GM12878 (cell line): ENCODE measurements around the gene PPT1. TPM values are rescaled to one million over a fixed set of nuclear protein-coding genes. Genes with fewer than 3 reads are reported as not detected.

Experiments
- ATAC-seq: fragments of 200-7000 bp; cut with Tn5 transposase; 3 replicates; pipeline ENCODE4 v1.9.1; 2020; ENCODE audit warnings: mild to moderate bottlenecking, moderate library complexity
- BruUV-seq: library from RNA; stranded (reverse); fragments of 400-500 nt; replicated peaks from 2 replicates; lab custom pipeline; 2021; lab: Mats Ljungman, UMichigan
- CTCF ChIA-PET: fragments of 300-600 bp; sonication (Branson Sonifier 250); formaldehyde crosslinking; extraction: SDS; loops from one replicate; lab custom pipeline; 2021; ENCODE audit warnings: inconsistent platforms; lab: Yijun Ruan, JAX
- POLR2A ChIA-PET: fragments of 350-600 bp; formaldehyde crosslinking; extraction: SDS; loops from one replicate; lab custom pipeline; 2021; ENCODE audit warnings: inconsistent platforms; lab: Charles Lee
- RAD21 ChIA-PET: fragments of 300-600 bp; sonication (Branson Sonifier 250); formaldehyde crosslinking; loops from one replicate; lab custom pipeline; 2023; ENCODE audit warnings: antibody characterized with exemption; ENCODE audit not compliant: unreplicated experiment; lab: Charles Lee
- SMC1A ChIA-PET: fragments of 300-600 bp; sonication (Branson Sonifier 250); formaldehyde crosslinking; loops from one replicate; lab custom pipeline; 2023; ENCODE audit not compliant: unreplicated experiment, uncharacterized antibody; lab: Charles Lee
- DNase-seq: peaks from one replicate; pipeline ENCODE4 v3.0.0-alpha.2; 2011; ENCODE audit warnings: low read depth, low spot score
- FAIRE-seq: peaks from 3 replicates; lab custom pipeline; 2011; peaks lifted over from hg19 to GRCh38; lab: Jason Lieb, UNC
- H2AFZ ChIP-seq: 2 replicates; pipeline ENCODE4 v1.6.0; 2011; ENCODE audit warnings: low read depth, low read length, control low read depth; ENCODE audit not compliant: control insufficient read depth
- H3K27ac ChIP-seq: 2 replicates; pipeline ENCODE4 v1.5.1; 2011; ENCODE audit warnings: control low read depth; ENCODE audit not compliant: control insufficient read depth, insufficient read depth
- H3K27me3 ChIP-seq, 2 experiments: replicated peaks in 1 of 2; 2 replicates each; pipeline versions ENCODE4 v1.6.0 to v1.6.1; 2011; ENCODE audit warnings: low read length in 1 of 2; ENCODE audit not compliant: control insufficient read depth in 2 of 2, insufficient read depth in 2 of 2
- H3K36me3 ChIP-seq, 2 experiments: 2 replicates each; pipeline ENCODE4 v1.5.1; 2011; ENCODE audit warnings: low read length in 1 of 2; ENCODE audit not compliant: control insufficient read depth in 2 of 2, insufficient read depth in 2 of 2
- H3K4me1 ChIP-seq: 2 replicates; pipeline ENCODE4 v1.6.1; 2011; ENCODE audit warnings: mild to moderate bottlenecking, low read length, moderate library complexity, mixed read lengths; ENCODE audit not compliant: control insufficient read depth, insufficient read depth
- H3K4me2 ChIP-seq: 2 replicates; pipeline ENCODE4 v1.6.0; 2011; ENCODE audit warnings: control low read depth; ENCODE audit not compliant: control insufficient read depth, insufficient read depth
- H3K4me3 ChIP-seq: fragments of 200-600 bp; sonication (generic); 2 replicates; pipeline ENCODE4 v1.5.1; 2016
- H3K79me2 ChIP-seq: 2 replicates; pipeline ENCODE4 v1.6.0; 2011; ENCODE audit warnings: low read length; ENCODE audit not compliant: control insufficient read depth, insufficient read depth
- H3K9ac ChIP-seq: 2 replicates; pipeline ENCODE4 v1.8.0; 2011; ENCODE audit warnings: low read length, control low read depth, mixed read lengths; ENCODE audit not compliant: control insufficient read depth, insufficient read depth
- H3K9me3 ChIP-seq: replicated peaks from 3 replicates; pipeline ENCODE4 v1.5.1; 2011; ENCODE audit warnings: mild to moderate bottlenecking, low read length; ENCODE audit not compliant: control insufficient read depth, insufficient read depth
- H4K20me1 ChIP-seq: 2 replicates; pipeline ENCODE4 v1.6.0; 2011; ENCODE audit not compliant: control insufficient read depth, insufficient read depth
- BRCA1 ChIP-seq: IDR thresholded peaks from 2 replicates; pipeline ENCODE4 v1.6.1; 2011; ENCODE audit warnings: low read depth, low read length, improper control_type of control experiment
- FOS ChIP-seq: IDR thresholded peaks from 3 replicates; pipeline ENCODE4 v1.6.1; 2011; ENCODE audit warnings: borderline replicate concordance; ENCODE audit not compliant: insufficient read length; ENCODE audit errors: extremely low read depth
- FOXK2 ChIP-seq: fragments of 450-650 bp; IDR thresholded peaks from 2 replicates; pipeline ENCODE4 v1.6.1; 2017; ENCODE audit warnings: mild to moderate bottlenecking, moderate library complexity
- KDM1A ChIP-seq: fragments of 200-600 bp; sonication (generic); IDR thresholded peaks from 2 replicates; pipeline ENCODE4 v1.6.1; 2016; ENCODE audit warnings: borderline replicate concordance
- LARP7 ChIP-seq: fragments of 450-650 bp; IDR thresholded peaks from 2 replicates; pipeline ENCODE4 v1.6.1; 2017; ENCODE audit warnings: mild to moderate bottlenecking
- WGBS: methylation state at CpG from one replicate; pipeline ENCODE4 v1.1.6; 2016; ENCODE audit warnings: low lambda C conversion rate; ENCODE audit not compliant: insufficient replicate concordance, insufficient coverage; ENCODE audit errors: missing lambda C conversion rate; 5-methylcytosine and 5-hydroxymethylcytosine counted together
- in situ Hi-C: fragments of 300-500 bp; cut with MboI; formaldehyde crosslinking; loops from 9 replicates; pipeline ENCODE4 v1.14.3; 2018; ENCODE audit warnings: mixed read lengths
- intact Hi-C: fragments of 100-400 bp; cut with micrococcal nuclease; formaldehyde crosslinking; loops from one replicate; pipeline ENCODE4 v1.14.2; 2022; ENCODE audit not compliant: unreplicated experiment
- polyA plus RNA-seq, 11 experiments: library from polyadenylated mRNA; depleted of rRNA in 4 of 11; unstranded in 6 of 11; stranded (reverse) in 5 of 11; fragments of >200 nt; fragmentation: Nextera tagmentation in 4 of 11; fragmentation: Illumina TruSeq in 1 of 11; extraction: Ambion mirVana in 4 of 11; extraction: Trizol in 1 of 11; gene quantifications; 1 replicate in 1 of 11; 2 replicates in 10 of 11; pipeline versions ENCODE4 v1.2.1 to v1.2.3, GENCODE V29; 2011 to 2016; ENCODE audit warnings: inconsistent platforms in 2 of 11, missing spikeins in 2 of 11, low read depth in 1 of 11
- total RNA-seq, 4 experiments: library from RNA; depleted of rRNA in 3 of 4; stranded (reverse); fragments of >200 nt in 3 of 4; fragmentation: Illumina TruSeq in 1 of 4; extraction: Trizol in 1 of 4; gene quantifications; 2 replicates each; pipeline versions ENCODE4 v1.2.1 to v1.2.3, GENCODE V29; 2013 to 2021
- TF ChIP-seq, protein P1 (sequence below): IDR thresholded peaks from 2 replicates; pipeline ENCODE4 v1.6.1; 2011; ENCODE audit warnings: low read depth, mild to moderate bottlenecking, low read length, moderate library complexity, borderline replicate concordance; ENCODE audit errors: extremely low read depth
- TF ChIP-seq, protein P2 (sequence below): fragments of 450-650 bp; IDR thresholded peaks from 2 replicates; pipeline ENCODE4 v1.6.1; 2017; ENCODE audit warnings: antibody characterized with exemption, mild to moderate bottlenecking, moderate library complexity
- TF ChIP-seq, protein P3 (sequence below): IDR thresholded peaks from 2 replicates; pipeline ENCODE4 v1.6.1; 2012; ENCODE audit warnings: mild to moderate bottlenecking, low read depth, low read length

Gene PPT1
- total and polyA plus RNA-seq, 10 of the 15 experiments (the other 5 are each of a cell fraction or from before 2014, with no cell fraction given), result 50.4 to 147 (median 103) TPM

GRCh38 chr1:40132383-40133311, 35.6 kb upstream of the PPT1 start:
- no peak overlapping the region for H3K27ac ChIP-seq
- H3K9ac ChIP-seq, result no peak overlapping the region
- RAD21 ChIA-PET, result no interaction called here
- intact Hi-C loops, result no loop called here
- H2AFZ ChIP-seq, result no peak overlapping the region
- no peaks in the 10 kb centered on the region for H3K36me3 ChIP-seq
- H3K4me2 ChIP-seq, result no peak overlapping the region
- no peaks in the 10 kb centered on the region; a peak in 1 of 4 replicates for H3K27me3 ChIP-seq
- POLR2A ChIA-PET, result interaction anchor here (0.6 kb wide), 1 partner anchor 166 kb away, joined by 3 read pairs; no protein-coding TSS in a partner anchor
- TF ChIP-seq FOS (no peak), BRCA1 (no peak)
- TF ChIP-seq, all 136 proteins: peak for 0
- SMC1A ChIA-PET, result interaction anchor here (0.7 kb wide), 1 partner anchor 97 kb away, joined by 3 read pairs; no protein-coding TSS in a partner anchor
- ATAC-seq (no peak), FAIRE-seq (no peak), DNase-seq (no peak)
- no TSS peak for BruUV-seq
- H3K79me2 ChIP-seq, result no peaks in the 10 kb centered on the region
- H4K20me1 ChIP-seq, result no peaks in the 10 kb centered on the region
- no peaks in the 10 kb centered on the region for H3K4me1 ChIP-seq
- in situ Hi-C loops, result no loop called here
- no peaks in the 10 kb centered on the region; the same call in 1 of the 3 replicates for H3K9me3 ChIP-seq
- CTCF ChIA-PET, result no interaction called here
- 84% methylated on average over 42 of the region's 44 CpGs for WGBS
- no peak overlapping the region for H3K4me3 ChIP-seq

- FAIRE-seq, result no peak
- no peak for ATAC-seq
- POLR2A ChIA-PET, result no interaction called here
- Histone ChIP-seq H4K20me1 (no peaks in the 10 kb centered on the region), H3K4me1 (no peaks in the 10 kb centered on the region), H3K9ac (no peak overlapping the region), H3K4me2 (no peak overlapping the region), H3K36me3 (no peaks in the 10 kb centered on the region), H2AFZ (no peak overlapping the region), H3K79me2 (no peaks in the 10 kb centered on the region), H3K9me3 (no peaks in the 10 kb centered on the region; the same call in 1 of the 3 replicates), H3K4me3 (no peak overlapping the region), H3K27ac (no peak overlapping the region), H3K27me3 (no peaks in the 10 kb centered on the region)
- in situ Hi-C loops, result no loop called here
- 17% methylated on average over 2 of the region's 2 CpGs for WGBS
- BruUV-seq, result no TSS peak
- RAD21 ChIA-PET, result no interaction called here
- intact Hi-C loops, result no loop called here
- no peak for DNase-seq
- CTCF ChIA-PET, result interaction anchor here (0.6 to 1.6 kb wide), 4 partner anchors 13 to 307 kb away, joined by 3 read pairs; no protein-coding TSS in a partner anchor
- SMC1A ChIA-PET, result no interaction called here
- no peak for TF ChIP-seq LARP7
- TF ChIP-seq, protein P1, sequence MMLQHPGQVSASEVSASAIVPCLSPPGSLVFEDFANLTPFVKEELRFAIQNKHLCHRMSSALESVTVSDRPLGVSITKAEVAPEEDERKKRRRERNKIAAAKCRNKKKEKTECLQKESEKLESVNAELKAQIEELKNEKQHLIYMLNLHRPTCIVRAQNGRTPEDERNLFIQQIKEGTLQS, result no peak
- TF ChIP-seq, protein P2, sequence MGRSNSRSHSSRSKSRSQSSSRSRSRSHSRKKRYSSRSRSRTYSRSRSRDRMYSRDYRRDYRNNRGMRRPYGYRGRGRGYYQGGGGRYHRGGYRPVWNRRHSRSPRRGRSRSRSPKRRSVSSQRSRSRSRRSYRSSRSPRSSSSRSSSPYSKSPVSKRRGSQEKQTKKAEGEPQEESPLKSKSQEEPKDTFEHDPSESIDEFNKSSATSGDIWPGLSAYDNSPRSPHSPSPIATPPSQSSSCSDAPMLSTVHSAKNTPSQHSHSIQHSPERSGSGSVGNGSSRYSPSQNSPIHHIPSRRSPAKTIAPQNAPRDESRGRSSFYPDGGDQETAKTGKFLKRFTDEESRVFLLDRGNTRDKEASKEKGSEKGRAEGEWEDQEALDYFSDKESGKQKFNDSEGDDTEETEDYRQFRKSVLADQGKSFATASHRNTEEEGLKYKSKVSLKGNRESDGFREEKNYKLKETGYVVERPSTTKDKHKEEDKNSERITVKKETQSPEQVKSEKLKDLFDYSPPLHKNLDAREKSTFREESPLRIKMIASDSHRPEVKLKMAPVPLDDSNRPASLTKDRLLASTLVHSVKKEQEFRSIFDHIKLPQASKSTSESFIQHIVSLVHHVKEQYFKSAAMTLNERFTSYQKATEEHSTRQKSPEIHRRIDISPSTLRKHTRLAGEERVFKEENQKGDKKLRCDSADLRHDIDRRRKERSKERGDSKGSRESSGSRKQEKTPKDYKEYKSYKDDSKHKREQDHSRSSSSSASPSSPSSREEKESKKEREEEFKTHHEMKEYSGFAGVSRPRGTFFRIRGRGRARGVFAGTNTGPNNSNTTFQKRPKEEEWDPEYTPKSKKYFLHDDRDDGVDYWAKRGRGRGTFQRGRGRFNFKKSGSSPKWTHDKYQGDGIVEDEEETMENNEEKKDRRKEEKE, result no peak
- TF ChIP-seq KDM1A, result no peak
- TF ChIP-seq, protein P3, sequence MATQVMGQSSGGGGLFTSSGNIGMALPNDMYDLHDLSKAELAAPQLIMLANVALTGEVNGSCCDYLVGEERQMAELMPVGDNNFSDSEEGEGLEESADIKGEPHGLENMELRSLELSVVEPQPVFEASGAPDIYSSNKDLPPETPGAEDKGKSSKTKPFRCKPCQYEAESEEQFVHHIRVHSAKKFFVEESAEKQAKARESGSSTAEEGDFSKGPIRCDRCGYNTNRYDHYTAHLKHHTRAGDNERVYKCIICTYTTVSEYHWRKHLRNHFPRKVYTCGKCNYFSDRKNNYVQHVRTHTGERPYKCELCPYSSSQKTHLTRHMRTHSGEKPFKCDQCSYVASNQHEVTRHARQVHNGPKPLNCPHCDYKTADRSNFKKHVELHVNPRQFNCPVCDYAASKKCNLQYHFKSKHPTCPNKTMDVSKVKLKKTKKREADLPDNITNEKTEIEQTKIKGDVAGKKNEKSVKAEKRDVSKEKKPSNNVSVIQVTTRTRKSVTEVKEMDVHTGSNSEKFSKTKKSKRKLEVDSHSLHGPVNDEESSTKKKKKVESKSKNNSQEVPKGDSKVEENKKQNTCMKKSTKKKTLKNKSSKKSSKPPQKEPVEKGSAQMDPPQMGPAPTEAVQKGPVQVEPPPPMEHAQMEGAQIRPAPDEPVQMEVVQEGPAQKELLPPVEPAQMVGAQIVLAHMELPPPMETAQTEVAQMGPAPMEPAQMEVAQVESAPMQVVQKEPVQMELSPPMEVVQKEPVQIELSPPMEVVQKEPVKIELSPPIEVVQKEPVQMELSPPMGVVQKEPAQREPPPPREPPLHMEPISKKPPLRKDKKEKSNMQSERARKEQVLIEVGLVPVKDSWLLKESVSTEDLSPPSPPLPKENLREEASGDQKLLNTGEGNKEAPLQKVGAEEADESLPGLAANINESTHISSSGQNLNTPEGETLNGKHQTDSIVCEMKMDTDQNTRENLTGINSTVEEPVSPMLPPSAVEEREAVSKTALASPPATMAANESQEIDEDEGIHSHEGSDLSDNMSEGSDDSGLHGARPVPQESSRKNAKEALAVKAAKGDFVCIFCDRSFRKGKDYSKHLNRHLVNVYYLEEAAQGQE, result no peak
- no peak for TF ChIP-seq FOXK2
These were observed 33.8 kb upstream of the PPT1 start for GRCh38 chr1:40130892-40131291.
